Measurements from ENCODE around the gene ZFYVE26.

GRCh38 chr14:67756496-67756895, 59.9 kb downstream of the ZFYVE26 start:
- TF ChIP-seq, protein P1, sequence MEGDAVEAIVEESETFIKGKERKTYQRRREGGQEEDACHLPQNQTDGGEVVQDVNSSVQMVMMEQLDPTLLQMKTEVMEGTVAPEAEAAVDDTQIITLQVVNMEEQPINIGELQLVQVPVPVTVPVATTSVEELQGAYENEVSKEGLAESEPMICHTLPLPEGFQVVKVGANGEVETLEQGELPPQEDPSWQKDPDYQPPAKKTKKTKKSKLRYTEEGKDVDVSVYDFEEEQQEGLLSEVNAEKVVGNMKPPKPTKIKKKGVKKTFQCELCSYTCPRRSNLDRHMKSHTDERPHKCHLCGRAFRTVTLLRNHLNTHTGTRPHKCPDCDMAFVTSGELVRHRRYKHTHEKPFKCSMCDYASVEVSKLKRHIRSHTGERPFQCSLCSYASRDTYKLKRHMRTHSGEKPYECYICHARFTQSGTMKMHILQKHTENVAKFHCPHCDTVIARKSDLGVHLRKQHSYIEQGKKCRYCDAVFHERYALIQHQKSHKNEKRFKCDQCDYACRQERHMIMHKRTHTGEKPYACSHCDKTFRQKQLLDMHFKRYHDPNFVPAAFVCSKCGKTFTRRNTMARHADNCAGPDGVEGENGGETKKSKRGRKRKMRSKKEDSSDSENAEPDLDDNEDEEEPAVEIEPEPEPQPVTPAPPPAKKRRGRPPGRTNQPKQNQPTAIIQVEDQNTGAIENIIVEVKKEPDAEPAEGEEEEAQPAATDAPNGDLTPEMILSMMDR (IDR thresholded peaks at IDR 0.05), result no peak
- TF ChIP-seq POLR2A (IDR thresholded peaks at IDR 0.05) (no peak), POLR2AphosphoS5 (IDR thresholded peaks at IDR 0.05) (no peak), EP300 (IDR thresholded peaks at IDR 0.05) (no peak)

Data from upper lobe of left lung (tissue), 4 donors.